GM19324 (cell line): ENCODE data around the gene CUX1.
"Not testable (repeated sequence)": the region's sequence is repeated elsewhere in the genome, so short reads cannot be mapped to it uniquely, and the experiment has no call there.

Experiments used
- ATAC-seq: cut with Tn5 transposase; IDR thresholded peaks from one replicate; pipeline ENCODE4 v1.9.1; 2021; ENCODE audit warnings: mild to moderate bottlenecking, moderate library complexity; ENCODE audit not compliant: unreplicated experiment, low FRiP score

The CUX1 gene

GRCh38 chr7:102220229-102220850 is 402.9 kb downstream of the CUX1 start:
- no peak for ATAC-seq

DNA sequence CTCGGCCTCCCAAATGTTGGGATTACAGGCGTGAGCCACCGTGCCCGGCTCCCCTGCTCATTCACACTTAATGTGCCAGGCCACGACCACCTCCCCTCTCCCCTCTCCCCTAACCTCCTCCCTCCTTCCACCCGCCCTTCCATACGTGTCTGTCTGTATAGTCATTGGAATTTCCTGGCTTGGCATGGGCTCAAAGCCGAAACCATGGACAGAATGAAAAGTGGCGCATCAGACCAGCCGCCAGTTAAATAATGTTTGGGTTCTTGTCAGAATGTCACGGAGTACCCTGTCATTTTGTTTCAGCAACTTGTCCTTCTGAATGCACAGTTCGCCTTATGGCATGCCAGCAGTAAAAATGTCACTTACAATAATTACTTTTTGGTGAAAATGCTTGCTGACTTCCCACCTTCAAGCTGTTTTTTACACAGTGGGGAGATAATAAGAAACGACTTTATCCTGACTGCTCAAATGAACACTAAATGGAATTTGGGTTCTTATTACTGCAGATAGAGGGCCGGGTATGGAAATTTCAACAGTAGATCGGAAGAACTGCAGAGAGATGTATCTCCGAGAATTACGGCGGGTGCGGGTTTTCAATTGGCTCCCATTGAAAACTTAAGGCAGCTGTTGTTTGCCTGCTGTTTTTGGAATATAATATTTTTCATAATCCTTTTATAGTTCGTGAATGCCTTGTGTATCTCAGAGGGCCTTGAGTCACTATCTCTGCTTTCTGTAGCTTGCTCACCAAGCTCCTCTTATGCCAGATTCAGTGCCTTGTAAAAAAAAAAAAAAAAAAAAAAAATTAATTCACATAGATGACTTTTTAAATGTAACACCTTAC is 403.8 kb downstream of the CUX1 start:
- ATAC-seq = no peak

GRCh38 chr7:102221961-102222360 is 404.5 kb downstream of the CUX1 start:
- no peak for ATAC-seq

GRCh38 chr7:102222445-102222844 is 405.0 kb downstream of the CUX1 start:
- no peak for ATAC-seq

DNA sequence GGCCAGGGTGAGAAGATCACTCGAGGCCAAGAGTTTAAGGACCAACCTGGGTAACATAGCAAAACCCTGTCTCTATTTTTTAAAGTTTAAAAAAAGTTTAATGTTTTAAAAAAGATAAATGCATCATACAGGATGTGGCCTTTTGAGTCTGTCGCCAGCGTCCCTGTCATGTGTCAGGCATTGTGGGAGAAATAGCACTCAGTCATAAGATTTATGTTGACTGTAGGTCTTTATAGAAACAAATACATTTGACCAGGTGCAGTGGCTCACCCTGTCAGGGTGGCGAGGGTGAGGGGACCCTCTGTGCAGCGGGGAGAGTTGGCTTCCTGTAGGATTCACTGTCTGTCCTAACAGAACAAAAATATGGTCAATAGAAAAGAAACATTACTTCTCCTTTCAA is 405.8 kb downstream of the CUX1 start:
- ATAC-seq = no peak

GRCh38 chr7:102225025-102225424 is 407.6 kb downstream of the CUX1 start:
- ATAC-seq = no peak

DNA sequence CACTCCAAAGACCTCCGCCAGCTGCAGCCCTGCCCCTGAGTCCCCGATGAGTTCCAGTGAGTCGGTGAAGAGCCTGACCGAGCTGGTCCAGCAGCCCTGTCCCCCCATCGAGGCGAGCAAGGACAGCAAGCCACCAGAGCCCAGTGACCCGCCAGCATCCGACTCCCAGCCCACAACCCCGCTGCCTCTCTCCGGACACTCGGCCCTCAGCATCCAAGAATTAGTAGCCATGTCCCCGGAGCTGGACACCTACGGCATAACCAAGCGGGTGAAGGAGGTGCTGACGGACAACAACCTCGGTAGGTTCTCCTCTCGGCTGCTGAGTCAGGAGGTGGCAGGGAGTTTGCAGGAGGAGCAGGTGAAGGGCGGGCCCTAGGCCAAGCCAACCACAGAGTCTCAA is 409.9 kb downstream of the CUX1 start:
- ATAC-seq = no peak

DNA sequence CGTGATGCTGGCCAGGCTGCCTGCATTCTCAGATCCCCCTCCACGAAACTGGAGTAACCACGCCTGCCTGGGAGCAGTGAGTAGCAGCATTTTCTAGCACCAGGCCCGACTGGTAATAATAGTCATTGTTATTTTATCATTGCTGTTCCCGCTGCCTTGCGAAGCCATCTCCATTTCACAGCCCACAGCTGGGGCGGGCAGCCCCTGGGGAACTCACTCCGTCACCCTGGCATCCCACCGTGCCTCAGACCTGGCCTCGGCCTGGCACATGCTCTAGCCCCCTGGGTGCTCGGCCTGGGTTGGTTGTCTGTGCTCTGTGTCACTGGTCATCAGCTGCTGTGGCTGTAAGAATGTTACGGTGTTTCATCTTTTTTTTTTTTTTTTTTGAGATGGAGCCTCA is 411.5 kb downstream of the CUX1 start:
- no peak for ATAC-seq

- ATAC-seq = not testable (repeated sequence)
Observed at GRCh38 chr7:102230162-102230561, 412.7 kb downstream of the CUX1 start.

- ATAC-seq = no peak
Observed at GRCh38 chr7:102230593-102230992, 413.2 kb downstream of the CUX1 start.

DNA sequence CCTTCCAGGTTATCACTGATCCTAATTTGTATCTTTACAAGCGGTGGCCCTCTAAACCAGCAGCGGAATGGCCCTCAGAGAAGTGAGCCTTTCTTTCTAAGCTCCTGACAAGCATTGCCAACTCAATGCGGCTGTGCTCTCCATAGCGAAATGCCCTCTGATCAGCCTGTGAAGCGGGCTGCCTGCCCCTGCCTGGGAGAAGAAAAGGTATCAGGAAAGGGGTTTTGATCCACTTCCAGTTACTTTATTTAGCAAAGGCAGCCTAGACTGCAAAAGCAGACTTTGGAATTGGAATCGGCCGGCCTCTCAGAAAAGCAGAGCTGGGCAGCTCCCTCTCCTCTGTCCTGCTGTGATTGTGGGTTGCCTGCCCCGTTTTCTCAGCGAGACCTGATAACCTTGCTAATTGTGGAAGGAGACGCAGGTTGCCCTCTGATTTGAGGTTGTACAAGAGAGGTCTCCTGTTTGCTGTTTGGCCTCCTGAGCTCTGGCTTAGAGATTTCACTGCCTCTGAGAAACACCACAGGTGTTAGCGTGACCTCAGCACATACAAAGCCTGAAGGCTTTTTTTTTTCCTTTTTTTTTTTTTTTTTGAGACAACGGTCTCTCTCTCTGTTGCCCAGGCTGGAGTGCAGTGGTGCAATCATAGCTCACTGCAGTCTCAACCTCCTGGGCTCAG is 415.3 kb downstream of the CUX1 start:
- no peak for ATAC-seq

- ATAC-seq = no peak
Observed at GRCh38 chr7:102234131-102234530, 416.7 kb downstream of the CUX1 start.

- no peak for ATAC-seq
Observed at GRCh38 chr7:102234801-102235550, 417.6 kb downstream of the CUX1 start.

DNA sequence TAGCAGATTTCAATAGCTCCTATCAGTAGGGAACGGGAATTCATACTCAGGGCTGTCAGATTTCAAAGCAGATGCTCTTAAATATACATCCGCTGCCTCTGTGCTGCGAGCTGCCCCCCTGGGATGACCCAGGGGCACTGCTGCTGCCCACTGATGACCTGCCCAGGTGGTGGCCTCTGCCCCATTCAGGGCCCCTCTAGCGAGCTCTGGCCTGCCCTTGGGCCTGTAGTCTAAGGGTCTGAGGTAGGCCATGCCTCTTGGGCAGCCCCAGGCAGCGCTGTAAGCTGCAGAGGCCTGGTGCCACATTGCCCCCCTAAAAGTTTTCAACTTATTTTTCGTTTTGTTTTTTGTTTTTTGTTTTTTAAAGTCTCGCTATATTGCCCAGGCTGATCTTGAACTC is 418.7 kb downstream of the CUX1 start:
- no peak for ATAC-seq

DNA sequence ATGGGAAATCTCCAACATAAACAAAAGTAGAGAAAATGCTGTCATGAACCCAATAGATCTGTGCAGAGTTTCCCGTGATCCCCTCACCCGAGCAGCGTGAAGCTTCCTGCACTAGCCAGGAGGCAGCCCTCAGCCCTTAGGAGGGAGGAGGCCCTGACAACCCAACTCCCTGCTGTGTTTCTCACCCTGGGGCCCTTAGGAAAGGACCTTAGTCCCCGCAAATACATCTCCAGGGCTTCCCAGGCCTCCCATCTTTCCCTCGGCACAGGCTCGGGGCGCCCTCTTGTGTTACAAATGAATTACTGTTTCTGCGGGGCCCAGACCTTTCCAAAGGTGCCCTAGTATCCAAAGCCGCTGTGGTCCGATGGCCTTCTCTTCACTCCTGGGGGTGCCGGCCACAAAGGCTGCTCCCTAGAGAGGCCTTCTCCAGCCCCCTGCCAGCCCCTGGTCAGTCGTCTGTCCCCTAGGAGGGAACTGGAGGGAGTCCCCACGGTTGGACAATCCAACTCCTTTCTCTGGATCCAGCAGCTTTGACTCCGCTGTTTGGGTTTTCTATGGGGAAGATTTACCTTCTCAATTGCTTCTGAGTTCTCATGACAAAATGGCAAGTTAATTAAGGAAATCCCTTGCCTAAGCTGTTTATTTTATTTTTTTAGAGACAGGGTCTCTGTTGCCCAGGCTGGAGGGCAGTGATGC is 419.3 kb downstream of the CUX1 start:
- no peak for ATAC-seq

DNA sequence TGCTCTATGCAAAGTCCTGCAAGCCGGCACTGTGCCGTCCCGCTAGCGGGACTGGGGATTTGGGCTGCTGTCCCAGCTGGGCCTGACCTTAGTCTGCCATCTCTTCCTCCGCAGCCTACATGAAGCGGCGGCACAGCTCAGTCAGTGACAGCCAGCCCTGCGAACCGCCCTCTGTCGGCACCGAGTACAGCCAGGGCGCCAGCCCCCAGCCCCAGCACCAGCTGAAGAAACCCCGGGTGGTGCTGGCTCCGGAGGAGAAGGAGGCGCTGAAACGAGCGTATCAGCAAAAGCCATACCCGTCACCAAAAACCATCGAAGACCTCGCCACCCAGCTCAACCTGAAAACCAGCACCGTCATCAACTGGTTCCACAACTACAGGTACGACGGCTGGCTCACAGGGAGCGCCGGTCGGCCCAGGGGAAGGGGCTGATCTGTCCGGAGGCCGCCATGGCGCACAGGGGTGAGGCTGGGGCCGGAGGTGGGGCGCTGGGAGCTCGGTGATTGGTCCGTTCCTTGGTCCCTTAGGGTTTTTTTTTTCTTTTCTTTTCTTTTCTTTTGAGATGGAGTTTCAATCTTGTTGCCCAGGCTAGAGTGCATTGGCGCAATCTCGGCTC is 421.9 kb downstream of the CUX1 start:
- no peak for ATAC-seq

- no peak for ATAC-seq
Observed at GRCh38 chr7:102241431-102241830, 424.0 kb downstream of the CUX1 start.

DNA sequence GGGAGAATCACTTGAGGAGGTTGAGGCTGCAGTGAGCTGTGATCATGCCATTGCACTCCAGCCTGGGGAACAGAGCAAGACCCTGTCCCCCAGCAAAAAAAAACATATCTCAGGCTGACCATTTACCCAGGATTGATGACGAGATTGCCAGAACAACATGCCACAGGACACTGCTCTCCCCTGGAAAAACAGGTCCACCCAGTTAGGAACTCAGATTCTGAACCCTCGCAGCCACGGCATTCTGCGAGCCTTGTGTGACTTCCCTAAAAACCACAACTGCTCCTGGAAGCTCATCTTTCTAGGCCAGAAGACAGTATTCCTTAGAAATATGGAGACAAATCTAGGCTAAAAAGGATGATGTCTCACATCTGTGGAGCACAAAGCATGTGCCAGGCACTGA is 427.2 kb downstream of the CUX1 start:
- ATAC-seq = no peak

DNA sequence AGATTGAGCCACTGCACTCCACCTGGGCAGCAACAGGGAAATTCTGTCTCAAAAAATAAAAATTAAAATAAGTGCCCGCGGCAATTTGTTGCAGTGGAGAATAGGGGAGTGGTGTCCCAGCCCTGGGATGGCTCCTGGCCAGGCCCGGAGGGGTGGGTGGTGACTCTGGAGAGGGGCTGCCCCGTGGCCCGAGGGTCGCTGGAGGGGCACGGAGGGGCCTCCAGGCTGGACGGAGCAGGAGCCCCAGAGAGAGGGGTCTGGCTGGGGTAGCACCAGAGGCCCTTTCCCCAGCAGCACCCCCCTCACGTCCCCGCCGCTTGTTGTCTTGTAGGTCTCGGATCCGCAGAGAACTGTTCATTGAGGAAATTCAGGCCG is 430.6 kb downstream of the CUX1 start:
- ATAC-seq = no peak
